ENCODE data around the gene ITPKC. TPM values are rescaled to one million over a fixed set of nuclear protein-coding genes. Genes with fewer than 3 reads are reported as not detected.

ITPKC gene
- total RNA-seq, 1 donor from 2014 or later: 8.7 TPM

DNA sequence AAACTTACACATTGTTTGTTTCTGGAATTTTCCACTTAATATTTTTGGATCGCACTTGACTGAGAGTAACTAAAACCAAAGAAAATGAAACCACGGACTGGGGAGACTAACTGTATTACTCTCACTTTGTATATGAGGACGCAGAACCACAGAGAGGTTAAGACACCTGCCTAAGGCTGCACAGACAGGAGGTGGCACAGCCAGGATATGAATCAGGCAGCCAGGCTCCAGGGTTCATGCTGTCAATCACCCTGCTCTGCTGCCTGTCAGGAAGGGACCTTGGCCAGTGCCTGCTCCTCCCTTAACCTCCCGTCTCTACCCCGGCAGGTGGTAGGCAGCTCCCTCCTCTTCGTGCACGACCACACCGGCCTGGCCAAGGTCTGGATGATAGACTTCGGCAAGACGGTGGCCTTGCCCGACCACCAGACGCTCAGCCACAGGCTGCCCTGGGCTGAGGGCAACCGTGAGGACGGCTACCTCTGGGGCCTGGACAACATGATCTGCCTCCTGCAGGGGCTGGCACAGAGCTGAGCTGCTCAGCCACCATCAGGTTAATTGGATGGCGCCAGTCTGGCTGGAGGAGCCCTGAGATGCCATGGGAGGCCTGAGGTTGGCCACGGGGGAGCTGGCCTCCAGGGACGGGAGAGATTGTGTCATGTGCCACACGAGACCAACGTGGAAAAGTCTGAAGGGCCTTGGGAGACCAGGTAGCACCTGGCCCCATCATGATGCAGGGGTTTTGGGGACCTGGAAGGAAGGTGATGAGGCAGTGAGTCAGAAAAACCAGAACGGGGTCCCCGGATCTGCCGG, 22.3 kb downstream of the ITPKC start:
- intact Hi-C loops (cut with micrococcal nuclease): no loop called here

- intact Hi-C loops (cut with micrococcal nuclease): no loop called here
These were observed 23.2 kb downstream of the ITPKC start for GRCh38 chr19:40739871-40740703.

DNA sequence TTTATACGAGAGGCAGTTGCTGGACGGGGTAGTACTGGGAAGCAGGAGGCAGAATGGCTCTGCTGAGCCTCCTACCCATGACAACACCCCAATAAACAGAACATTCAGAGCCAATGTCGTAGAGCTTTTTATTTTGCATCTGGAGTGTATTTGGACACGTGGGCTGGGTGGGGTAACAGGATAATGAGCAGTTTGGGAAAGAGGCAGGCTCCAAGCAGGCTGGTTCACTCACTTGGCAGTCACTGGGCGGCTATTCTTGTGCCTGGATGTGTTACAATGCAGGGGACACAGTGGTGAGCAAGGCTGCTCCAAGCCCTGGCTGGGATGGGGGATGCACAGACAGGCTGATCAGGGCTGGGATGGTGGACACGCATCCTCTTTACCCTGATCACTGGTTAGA, 23.8 kb downstream of the ITPKC start:
- intact Hi-C loops (cut with micrococcal nuclease): no loop called here

GRCh38 chr19:40741527-40742390, 24.8 kb downstream of the ITPKC start:
- intact Hi-C loops (cut with micrococcal nuclease): no loop called here

DNA sequence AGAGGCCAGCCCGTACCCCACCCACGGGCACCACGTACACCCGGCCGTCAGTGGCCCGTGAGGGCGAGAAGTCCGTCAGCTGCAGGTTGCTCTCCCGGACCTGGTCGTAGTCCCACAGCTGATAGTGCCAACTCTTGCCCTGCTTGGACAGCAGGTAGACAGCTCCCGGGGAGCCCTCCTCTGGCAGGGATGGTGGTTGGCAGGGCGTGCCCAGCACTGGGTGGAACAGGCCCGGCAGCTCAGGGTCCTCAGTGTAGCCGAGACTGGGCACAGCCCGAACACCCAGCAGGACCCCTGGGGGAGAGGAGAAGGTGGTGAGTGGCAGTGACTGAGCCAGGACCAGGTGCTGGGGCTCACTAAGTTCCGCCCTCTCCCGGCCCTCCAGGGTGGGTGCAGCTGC, 25.6 kb downstream of the ITPKC start:
- intact Hi-C loops (cut with micrococcal nuclease): no loop called here

- intact Hi-C loops (cut with micrococcal nuclease): no loop called here
These were observed 26.0 kb downstream of the ITPKC start for GRCh38 chr19:40742886-40743285.

GRCh38 chr19:40743926-40744325, 27.0 kb downstream of the ITPKC start:
- intact Hi-C loops (cut with micrococcal nuclease): no loop called here

- intact Hi-C loops (cut with micrococcal nuclease): loop anchor here (5.0 kb wide), 1 partner anchor 188 kb away; no protein-coding TSS in a partner anchor
These were observed 27.9 kb downstream of the ITPKC start for GRCh38 chr19:40744554-40745401.

DNA sequence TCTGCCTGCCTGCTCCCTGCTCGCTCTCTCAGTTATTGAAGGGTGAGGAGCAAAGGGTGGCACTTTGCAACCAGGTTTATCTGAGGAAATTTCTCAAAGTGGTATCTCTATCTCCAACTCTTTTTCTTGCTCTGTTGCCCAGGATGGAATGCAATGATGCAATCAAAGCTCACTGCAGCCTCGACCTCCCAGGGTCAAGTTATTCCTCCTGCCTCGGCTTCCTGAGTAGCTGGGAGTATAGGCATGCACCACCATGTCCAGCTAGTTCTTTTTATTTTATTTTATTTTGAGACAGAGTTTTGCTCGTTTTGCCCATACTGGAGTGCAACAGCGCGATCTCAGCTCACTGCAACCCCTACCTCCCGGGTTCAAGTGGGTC, 28.5 kb downstream of the ITPKC start:
- intact Hi-C loops (cut with micrococcal nuclease): loop anchor here (5.0 kb wide), 1 partner anchor 187 kb away; no protein-coding TSS in a partner anchor

- intact Hi-C loops (cut with micrococcal nuclease): loop anchor here (5.0 kb wide), 1 partner anchor 185 kb away; no protein-coding TSS in a partner anchor
These were observed 30.6 kb downstream of the ITPKC start for GRCh38 chr19:40747536-40747935.

DNA sequence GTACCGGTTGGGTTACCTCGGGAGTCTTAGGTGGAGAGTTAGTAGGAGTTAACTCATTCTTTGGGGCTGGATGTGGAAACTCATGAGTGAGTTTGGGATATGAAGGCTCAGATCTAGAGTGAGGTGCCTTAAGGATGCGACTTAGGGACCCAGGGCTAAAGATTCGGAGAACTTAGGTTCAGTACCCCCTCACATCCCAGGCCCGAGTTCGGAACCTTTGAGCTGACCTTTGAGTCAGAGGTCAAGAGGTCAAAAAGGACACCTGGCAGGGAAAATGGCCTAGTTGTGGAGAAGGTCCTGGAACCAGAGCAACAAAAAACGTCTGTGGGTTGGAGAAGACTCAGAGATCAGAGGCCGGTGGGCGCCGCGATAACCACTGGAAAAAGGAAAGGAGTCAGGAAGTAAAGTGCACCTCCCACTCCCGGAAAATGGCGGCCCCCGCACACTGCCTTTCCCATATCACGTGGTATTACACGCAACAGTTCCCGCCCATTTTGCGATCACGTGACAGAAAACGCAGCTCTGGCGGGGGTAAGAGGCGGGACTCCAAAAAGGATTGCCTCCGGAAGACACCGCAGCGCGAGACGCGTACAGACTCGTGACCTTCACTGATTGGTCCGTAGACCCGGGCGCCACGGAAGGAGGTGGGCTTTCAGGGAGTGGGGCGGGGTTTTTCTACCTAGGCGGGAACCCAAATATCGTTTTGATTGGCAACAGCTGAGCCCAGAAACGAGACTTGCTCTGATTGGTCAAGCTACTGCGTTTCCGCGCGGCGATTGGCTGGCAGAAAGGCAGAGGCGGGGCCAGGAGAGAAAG, 33.4 kb downstream of the ITPKC start, which contains the start of gene ACTMAP:
ACTMAP (minus strand) TSS at position 420 of the 816 bp plus-strand sequence. CDS start 674 bp downstream, outside the sequence.
- intact Hi-C loops (cut with micrococcal nuclease): loop anchor here (1.0 to 5.0 kb wide), 9 partner anchors 27 to 647 kb away; partner anchors contain the start of genes AKT2, BCKDHA, COQ8B and EXOSC5

DNA sequence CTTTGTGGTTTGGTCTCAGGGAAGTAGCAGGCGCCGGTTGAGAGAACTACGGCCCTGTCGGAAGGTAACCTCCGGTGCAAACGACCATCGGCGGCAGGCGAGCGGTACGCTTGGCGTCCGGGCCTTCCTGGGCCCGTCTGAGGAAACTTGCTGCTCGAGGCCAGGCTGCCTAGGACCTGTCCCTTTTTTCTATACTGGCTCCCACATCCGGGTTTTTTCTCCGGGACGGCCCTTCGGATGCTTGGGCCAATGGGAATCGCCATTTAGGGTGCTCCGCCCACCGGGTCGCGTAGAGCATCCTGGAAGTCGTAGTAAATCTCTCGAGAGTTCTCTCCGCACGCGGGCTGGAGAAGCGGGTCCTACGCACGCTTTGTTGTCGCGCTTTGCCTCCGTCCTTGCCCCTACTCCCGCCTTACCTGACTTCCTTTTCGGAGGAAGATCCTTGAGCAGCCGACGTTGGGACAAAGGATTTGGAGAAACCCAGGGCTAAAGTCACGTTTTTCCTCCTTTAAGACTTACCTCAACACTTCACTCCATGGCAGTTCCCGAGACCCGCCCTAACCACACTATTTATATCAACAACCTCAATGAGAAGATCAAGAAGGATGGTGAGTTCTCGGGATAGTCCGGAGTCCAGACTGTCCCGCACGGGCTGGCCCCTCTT, 34.1 kb downstream of the ITPKC start, which contains the start of gene SNRPA:
SNRPA (plus strand) TSS at position 330 of the 664 bp plus-strand sequence; CDS start at position 536, 206 bp downstream.
- intact Hi-C loops (cut with micrococcal nuclease): loop anchor here (1.0 to 5.0 kb wide), 14 partner anchors 26 to 1339 kb away; partner anchors contain the start of genes AKT2, BCKDHA, BLVRB and COQ8B

DNA sequence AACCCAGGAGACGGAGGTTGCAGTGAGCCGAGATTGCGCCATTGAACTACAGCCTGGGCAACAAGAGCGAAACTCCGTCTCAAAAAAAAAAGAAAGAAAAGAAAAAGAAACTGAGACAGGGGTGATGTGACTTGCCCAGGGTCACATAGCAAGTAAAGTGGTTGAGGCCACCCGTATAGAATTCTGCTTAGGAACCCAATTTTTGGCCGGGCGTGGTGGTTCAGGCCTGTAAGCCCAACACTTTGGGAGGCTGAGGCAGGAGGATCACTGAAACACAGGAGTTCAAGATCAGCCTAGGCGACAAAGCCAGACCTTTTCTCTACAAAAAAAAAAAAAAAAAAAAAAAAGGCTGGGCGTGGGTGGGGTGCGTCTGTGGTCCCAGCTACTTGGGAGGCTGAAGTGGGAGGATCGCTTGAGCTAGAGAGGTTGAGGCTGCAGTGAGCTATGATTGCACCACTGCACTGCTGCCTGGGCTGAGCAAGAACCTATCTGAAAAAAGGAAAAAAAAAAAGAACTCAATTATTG, 35.4 kb downstream of the ITPKC start:
- intact Hi-C loops (cut with micrococcal nuclease): loop anchor here (5.0 kb wide), 1 partner anchor 645 kb away; the partner anchor contains the start of genes BCKDHA and EXOSC5

GRCh38 chr19:40754611-40755247, 37.8 kb downstream of the ITPKC start:
- intact Hi-C loops (cut with micrococcal nuclease): loop anchor here (1.0 to 5.0 kb wide), 2 partner anchors 44 to 643 kb away; partner anchors contain the start of genes BCKDHA and EXOSC5

- intact Hi-C loops (cut with micrococcal nuclease): loop anchor here (1.0 kb wide), 1 partner anchor 43 kb away; no protein-coding TSS in a partner anchor
These were observed 38.3 kb downstream of the ITPKC start for GRCh38 chr19:40755248-40755624.

- intact Hi-C loops (cut with micrococcal nuclease): loop anchor here (1.0 kb wide), 1 partner anchor 43 kb away; no protein-coding TSS in a partner anchor
These were observed 38.9 kb downstream of the ITPKC start for GRCh38 chr19:40755791-40756190.

- intact Hi-C loops (cut with micrococcal nuclease): no loop called here
These were observed 39.7 kb downstream of the ITPKC start for GRCh38 chr19:40756502-40757110.
